OCI-LY7 (cell line): ENCODE measurements around the gene TSTD1. TPM values are rescaled to one million over a fixed set of nuclear protein-coding genes. Genes with fewer than 3 reads are reported as not detected.
A peak's percentile ranks its signal among the peaks of the same experiment; 100 is the strongest.

Experiments
- BruUV-seq: library from RNA; stranded (reverse); fragments of 400-500 nt; replicated peaks from 2 replicates; lab custom pipeline; 2021; lab: Mats Ljungman, UMichigan
- CTCF ChIA-PET: fragments of 300-600 bp; sonication (Branson Sonifier 250); formaldehyde crosslinking; loops from one replicate; lab custom pipeline; 2022; ENCODE audit warnings: antibody characterized with exemption; ENCODE audit not compliant: unreplicated experiment; lab: Charles Lee
- POLR2A ChIA-PET: fragments of 300-600 bp; sonication (Branson Sonifier 250); formaldehyde crosslinking; loops from one replicate; lab custom pipeline; 2022; ENCODE audit warnings: antibody characterized with exemption; lab: Charles Lee
- DNase-seq: peaks from one replicate; pipeline ENCODE4 v3.0.0-alpha.2; 2015; ENCODE audit warnings: low spot score
- H2AFZ ChIP-seq: fragments of 200-600 bp; sonication (generic), shearing (Covaris generic); 2 replicates; pipeline ENCODE4 v1.6.1; 2014; ENCODE audit warnings: mild to moderate bottlenecking, antibody characterized with exemption, low read length, moderate library complexity
- H3K27ac ChIP-seq: fragments of 200-600 bp; sonication (generic); 2 replicates; pipeline ENCODE4 v1.5.1; 2014; ENCODE audit warnings: mixed run types, low read depth, mild to moderate bottlenecking, moderate library complexity, low read length, inconsistent platforms; ENCODE audit not compliant: poor library complexity, severe bottlenecking
- H3K36me3 ChIP-seq: fragments of 200-600 bp; sonication (generic); 2 replicates; pipeline ENCODE4 v1.6.1; 2014; ENCODE audit warnings: mild to moderate bottlenecking, antibody characterized with exemption, low read length, moderate library complexity, mixed read lengths; ENCODE audit not compliant: insufficient read depth
- H3K4me1 ChIP-seq: fragments of 200-600 bp; sonication (generic); 2 replicates; pipeline ENCODE4 v1.5.1; 2014; ENCODE audit warnings: mild to moderate bottlenecking, low read length; ENCODE audit not compliant: insufficient read depth, poor library complexity, severe bottlenecking
- H3K4me2 ChIP-seq: fragments of 200-600 bp; sonication (generic); 2 replicates; pipeline ENCODE4 v1.6.1; 2014; ENCODE audit warnings: mild to moderate bottlenecking, low read length
- H3K4me3 ChIP-seq: fragments of 200-600 bp; sonication (generic); 2 replicates; pipeline ENCODE4 v1.5.1; 2014; ENCODE audit warnings: mild to moderate bottlenecking, low read depth, low read length; ENCODE audit not compliant: poor library complexity, severe bottlenecking
- H3K79me2 ChIP-seq: fragments of 200-600 bp; sonication (generic); 2 replicates; pipeline ENCODE4 v1.6.1; 2016; ENCODE audit warnings: low read depth, mild to moderate bottlenecking, low read length, moderate library complexity, mixed read lengths; ENCODE audit not compliant: insufficient read depth
- H3K9me2 ChIP-seq: fragments of 200-600 bp; sonication (generic); 2 replicates; pipeline ENCODE4 v1.6.1; 2016; ENCODE audit warnings: mild to moderate bottlenecking, low read length, mixed read lengths; ENCODE audit not compliant: insufficient read depth
- H3K9me3 ChIP-seq: fragments of 200-600 bp; sonication (generic); 2 replicates; pipeline ENCODE4 v1.6.1; 2014; ENCODE audit warnings: mild to moderate bottlenecking, mixed run types, low read length, mixed read lengths
- H4K20me1 ChIP-seq: fragments of 200-600 bp; sonication (generic); 2 replicates; pipeline ENCODE4 v1.6.1; 2014; ENCODE audit warnings: mild to moderate bottlenecking, antibody characterized with exemption, low read length, moderate library complexity, mixed read lengths; ENCODE audit not compliant: insufficient read depth
- CTCF ChIP-seq: fragments of 200-600 bp; sonication (generic); conservative IDR thresholded peaks from 2 replicates; pipeline ENCODE4 v1.5.1; 2014; ENCODE audit warnings: mild to moderate bottlenecking, antibody characterized with exemption, low read length, moderate library complexity, mixed read lengths
- EZH2phosphoT487 ChIP-seq: fragments of 200-600 bp; sonication (generic); IDR thresholded peaks from 2 replicates; pipeline ENCODE4 v1.6.1; 2018; ENCODE audit warnings: low read depth, borderline replicate concordance, mild to moderate bottlenecking, mixed run types, antibody characterized with exemption, low read length, moderate library complexity, mixed read lengths
- intact Hi-C: fragments of 100-400 bp; cut with micrococcal nuclease; formaldehyde crosslinking; loops from one replicate; pipeline ENCODE4 v1.10.0; 2022; ENCODE audit not compliant: unreplicated experiment
- total RNA-seq, 2 experiments: library from RNA; depleted of rRNA in 1 of 2; stranded (reverse); fragments of >200 nt in 1 of 2; shearing (Covaris generic) in 1 of 2; gene quantifications; 2 replicates each; pipeline ENCODE4 v1.2.3, GENCODE V29; 2014 to 2022

Gene TSTD1
- total RNA-seq, 2 experiments from 2014 or later, result 73.4 to 164 TPM

DNA sequence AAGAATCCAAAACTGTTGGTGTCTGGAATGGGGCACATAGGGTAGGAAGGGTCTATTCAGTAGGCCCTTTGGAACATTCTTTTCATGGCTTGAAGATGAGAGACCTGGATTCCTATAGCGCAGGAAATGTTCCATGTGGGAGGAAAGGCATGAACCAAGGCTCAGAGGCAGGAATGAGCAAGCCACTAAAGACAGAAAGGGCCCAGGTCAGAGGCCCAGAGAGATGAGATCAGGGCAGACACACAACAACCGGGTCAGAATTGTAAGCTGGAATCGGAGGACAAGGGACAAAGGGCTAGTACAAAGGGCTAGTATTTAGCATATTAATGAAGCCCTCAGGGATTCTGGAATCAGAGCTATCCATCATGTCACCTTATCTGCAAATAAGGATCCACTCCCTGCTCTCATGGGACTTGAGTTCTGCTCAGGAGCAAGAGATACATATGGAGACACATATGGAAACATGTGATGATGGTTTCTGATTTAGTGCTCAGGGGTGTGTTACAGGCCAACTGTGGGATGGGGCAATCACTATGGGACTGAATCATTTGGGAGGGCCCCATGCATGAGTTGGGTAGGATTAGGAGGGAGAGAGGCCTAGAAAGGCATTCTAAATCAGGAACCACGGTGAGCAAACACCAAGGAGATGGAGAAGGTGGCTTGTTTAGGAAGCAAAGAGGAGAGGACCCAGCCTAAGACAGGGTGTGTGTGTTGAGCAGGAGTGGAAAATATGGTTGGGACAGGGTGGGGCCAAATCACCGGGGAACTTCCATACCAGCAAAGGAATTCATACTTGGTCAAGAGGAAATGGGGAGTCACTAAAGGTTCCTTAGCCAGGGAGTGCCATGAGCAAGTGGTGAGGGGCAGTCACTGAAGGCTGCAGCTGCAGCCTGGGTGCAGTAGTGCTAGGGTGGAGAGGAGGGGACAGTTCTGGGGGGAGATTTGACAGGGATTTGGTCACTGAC lies 42.0 kb upstream of the TSTD1 start:
- Histone ChIP-seq H3K79me2 (no peaks in the 10 kb centered on the region), H3K9me2 (no peaks in the 10 kb centered on the region), H2AFZ (no peak overlapping the region), H3K4me2 (no peak overlapping the region), H3K4me3 (no peak overlapping the region), H3K4me1 (no peaks in the 10 kb centered on the region), H3K27ac (no peak overlapping the region), H3K36me3 (no peaks in the 10 kb centered on the region), H4K20me1 (no peaks in the 10 kb centered on the region), H3K9me3 (no peaks in the 10 kb centered on the region)
- intact Hi-C loops, result no loop called here
- BruUV-seq, result no TSS peak
- no peak for DNase-seq
- ChIA-PET CTCF (no interaction called here), POLR2A (interaction anchor here (0.6 kb wide), 1 partner anchor 32 kb away, joined by 3 read pairs; no protein-coding TSS in a partner anchor)
- no peak for TF ChIP-seq CTCF
- TF ChIP-seq EZH2phosphoT487, result no peak

GRCh38 chr1:161079436-161080110 lies 40.8 kb upstream of the TSTD1 start:
- H4K20me1 ChIP-seq, result no peaks in the 10 kb centered on the region
- DNase-seq, result no peak
- CTCF ChIA-PET, result no interaction called here
- H3K4me3 ChIP-seq, result no peak overlapping the region
- H2AFZ ChIP-seq, result no peak overlapping the region
- TF ChIP-seq CTCF (0 out of 2 replicates have a peak, but pooled peaks have one; percentile 19), EZH2phosphoT487 (no peak)
- no peaks in the 10 kb centered on the region for H3K9me2 ChIP-seq
- no peaks in the 10 kb centered on the region for H3K4me1 ChIP-seq
- no peaks in the 10 kb centered on the region for H3K36me3 ChIP-seq
- H3K27ac ChIP-seq, result no peak overlapping the region
- no TSS peak for BruUV-seq
- H3K4me2 ChIP-seq, result no peak overlapping the region
- no peaks in the 10 kb centered on the region for H3K79me2 ChIP-seq
- POLR2A ChIA-PET, result interaction anchor here (0.6 kb wide), 1 partner anchor 63 kb away, joined by 3 read pairs; no protein-coding TSS in a partner anchor
- intact Hi-C loops, result no loop called here
- no peaks in the 10 kb centered on the region for H3K9me3 ChIP-seq
